Activated T-helper 1 cell treated with anti-CD3 and anti-CD28 coated beads, Interleukin-12 subunit alpha, Interleukin-12 subunit beta, Interleukin-2, Interleukin-4 antibody, amounts not matched to agents 30 ng/mL and 10 ng/mL and 1 ng/mL, durations not matched to agents 14 hours and 24 hours and 36 hours (primary cell): ENCODE measurements around the gene CDK6. TPM values are rescaled to one million over a fixed set of nuclear protein-coding genes. Genes with fewer than 3 reads are reported as not detected.

Source experiments
- DNase-seq: peaks from one replicate; pipeline ENCODE4 v3.0.0; 2021; ENCODE audit warnings: low spot score
- H3K27ac Mint-ChIP-seq: one replicate; pipeline ENCODE4 v1.8.0; 2021; ENCODE audit warnings: mild to moderate bottlenecking, mixed read lengths
- H3K27me3 Mint-ChIP-seq: one replicate; pipeline ENCODE4 v1.8.0; 2022; ENCODE audit warnings: mild to moderate bottlenecking, moderate library complexity, mixed read lengths; ENCODE audit not compliant: insufficient read depth
- H3K36me3 Mint-ChIP-seq: one replicate; pipeline ENCODE4 v1.8.0; 2021; ENCODE audit warnings: low read depth, mixed read lengths
- H3K4me1 Mint-ChIP-seq: one replicate; pipeline ENCODE4 v1.8.0; 2021; ENCODE audit warnings: low read depth, mixed read lengths
- H3K4me3 Mint-ChIP-seq: one replicate; pipeline ENCODE4 v1.8.0; 2021; ENCODE audit warnings: mild to moderate bottlenecking, moderate library complexity, mixed read lengths
- H3K9me3 Mint-ChIP-seq: one replicate; pipeline ENCODE4 v1.8.0; 2021; ENCODE audit warnings: mixed read lengths
- intact Hi-C: fragments of 100-400 bp; cut with micrococcal nuclease; formaldehyde crosslinking; loops from one replicate; pipeline ENCODE4 v1.15.1; 2024
- total RNA-seq: library from RNA; stranded (reverse); gene quantifications from 2 replicates; pipeline ENCODE4 v1.2.3, GENCODE V29; 2022

CDK6 gene
- total RNA-seq, 1 donor from 2014 or later, result 332 TPM

GRCh38 chr7:92696584-92696983, 139.8 kb downstream of the CDK6 start:
- no peak for DNase-seq
- Mint-ChIP-seq H3K36me3 (peaks cover 37% of the 10 kb centered on the region), H3K4me1 (peaks cover 58% of the 10 kb centered on the region), H3K9me3 (peaks cover 5% of the 10 kb centered on the region), H3K4me3 (no peak overlapping the region), H3K27me3 (no peaks in the 10 kb centered on the region), H3K27ac (no peak overlapping the region)
- intact Hi-C loops, result no loop called here

GRCh38 chr7:92695308-92696261, 140.8 kb downstream of the CDK6 start:
- H3K27me3 Mint-ChIP-seq, result no peaks in the 10 kb centered on the region
- peak overlapping the region; percentile 67 for H3K4me3 Mint-ChIP-seq
- H3K9me3 Mint-ChIP-seq, result peaks cover 5% of the 10 kb centered on the region
- peak overlapping the region; percentile 50 for H3K27ac Mint-ChIP-seq
- peaks cover 67% of the 10 kb centered on the region for H3K4me1 Mint-ChIP-seq
- peaks cover 35% of the 10 kb centered on the region for H3K36me3 Mint-ChIP-seq
- intact Hi-C loops, result no loop called here
- no peak for DNase-seq

GRCh38 chr7:92694211-92694610, 142.2 kb downstream of the CDK6 start:
- no peak overlapping the region for H3K27ac Mint-ChIP-seq
- peaks cover 42% of the 10 kb centered on the region for H3K36me3 Mint-ChIP-seq
- H3K27me3 Mint-ChIP-seq, result no peaks in the 10 kb centered on the region
- H3K4me1 Mint-ChIP-seq, result peaks cover 67% of the 10 kb centered on the region
- H3K9me3 Mint-ChIP-seq, result peaks cover 16% of the 10 kb centered on the region
- intact Hi-C loops, result no loop called here
- DNase-seq, result no peak
- no peak overlapping the region for H3K4me3 Mint-ChIP-seq

GRCh38 chr7:92693519-92693918, 142.9 kb downstream of the CDK6 start:
- intact Hi-C loops, result no loop called here
- Mint-ChIP-seq H3K36me3 (peaks cover 49% of the 10 kb centered on the region), H3K9me3 (peaks cover 16% of the 10 kb centered on the region), H3K4me3 (no peak overlapping the region), H3K27me3 (no peaks in the 10 kb centered on the region), H3K27ac (peak overlapping the region; percentile 58), H3K4me1 (peaks cover 70% of the 10 kb centered on the region)
- DNase-seq, result no peak

GRCh38 chr7:92691578-92691977, 144.8 kb downstream of the CDK6 start:
- Mint-ChIP-seq H3K27ac (peak overlapping the region; percentile 81), H3K36me3 (peaks cover 64% of the 10 kb centered on the region), H3K27me3 (no peaks in the 10 kb centered on the region), H3K4me3 (no peak overlapping the region), H3K4me1 (peaks cover 85% of the 10 kb centered on the region), H3K9me3 (peaks cover 27% of the 10 kb centered on the region)
- DNase-seq, result no peak
- intact Hi-C loops, result no loop called here

GRCh38 chr7:92685136-92686042, 151.0 kb downstream of the CDK6 start:
- Mint-ChIP-seq H3K4me3 (peak overlapping the region; percentile 57), H3K4me1 (peaks cover 95% of the 10 kb centered on the region), H3K27ac (peak overlapping the region; percentile 95), H3K27me3 (no peaks in the 10 kb centered on the region), H3K36me3 (peaks cover 70% of the 10 kb centered on the region), H3K9me3 (peaks cover 21% of the 10 kb centered on the region)
- DNase-seq, result peak; percentile 74
- intact Hi-C loops, result loop anchor here (1.0 to 5.0 kb wide), 10 partner anchors 23 to 372 kb away; no protein-coding TSS in a partner anchor

- no peak for DNase-seq
- peaks cover 12% of the 10 kb centered on the region for H3K9me3 Mint-ChIP-seq
- H3K27ac Mint-ChIP-seq, result peak overlapping the region; percentile 95
- H3K4me1 Mint-ChIP-seq, result peaks cover 86% of the 10 kb centered on the region
- H3K27me3 Mint-ChIP-seq, result no peaks in the 10 kb centered on the region
- H3K4me3 Mint-ChIP-seq, result peak overlapping the region; percentile 57
- H3K36me3 Mint-ChIP-seq, result peaks cover 59% of the 10 kb centered on the region
- intact Hi-C loops, result loop anchor here (2.0 to 5.0 kb wide), 3 partner anchors 41 to 157 kb away; partner anchors contain the start of genes PEX1 and RBM48
Measured at GRCh38 chr7:92684274-92684673, 152.1 kb downstream of the CDK6 start.

- H3K36me3 Mint-ChIP-seq, result peaks cover 60% of the 10 kb centered on the region
- peak overlapping the region; percentile 95 for H3K27ac Mint-ChIP-seq
- no peaks in the 10 kb centered on the region for H3K27me3 Mint-ChIP-seq
- intact Hi-C loops, result loop anchor here (1.0 to 5.0 kb wide), 7 partner anchors 12 to 434 kb away; partner anchors contain the start of genes PEX1, RBM48 and SAMD9
- peaks cover 90% of the 10 kb centered on the region for H3K4me1 Mint-ChIP-seq
- peak overlapping the region; percentile 57 for H3K4me3 Mint-ChIP-seq
- no peak for DNase-seq
- H3K9me3 Mint-ChIP-seq, result peaks cover 9% of the 10 kb centered on the region
Measured at GRCh38 chr7:92682903-92683539, 153.4 kb downstream of the CDK6 start.

GRCh38 chr7:92682330-92682729, 154.0 kb downstream of the CDK6 start:
- peaks cover 2% of the 10 kb centered on the region for H3K9me3 Mint-ChIP-seq
- H3K27ac Mint-ChIP-seq, result peak overlapping the region; percentile 86
- intact Hi-C loops, result loop anchor here (2.0 to 5.0 kb wide), 2 partner anchors 155 to 434 kb away; partner anchors contain the start of genes PEX1, RBM48 and SAMD9
- H3K36me3 Mint-ChIP-seq, result peaks cover 54% of the 10 kb centered on the region
- peak overlapping the region; percentile 12 for H3K4me3 Mint-ChIP-seq
- H3K4me1 Mint-ChIP-seq, result peaks cover 85% of the 10 kb centered on the region
- no peak for DNase-seq
- no peaks in the 10 kb centered on the region for H3K27me3 Mint-ChIP-seq

DNA sequence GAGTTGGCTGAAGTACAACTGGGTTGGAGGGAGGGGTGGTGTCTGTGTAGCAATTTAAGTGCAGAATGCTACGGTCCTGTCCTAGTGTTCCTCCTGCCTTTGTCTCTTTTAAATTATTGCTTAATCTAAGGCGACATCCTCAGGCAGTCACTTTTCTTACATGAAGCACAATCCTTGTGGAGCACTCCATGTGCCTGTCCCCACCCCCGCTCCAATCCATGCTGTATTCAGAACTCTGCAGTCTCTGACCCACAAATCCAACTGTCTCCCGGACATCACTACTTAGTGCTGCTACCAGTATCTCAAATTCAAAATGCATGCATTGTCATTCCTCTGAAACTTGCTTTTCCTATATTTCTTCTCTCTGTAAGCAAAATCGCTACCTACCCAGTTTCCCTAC, 154.7 kb downstream of the CDK6 start:
- Mint-ChIP-seq H3K9me3 (no peaks in the 10 kb centered on the region), H3K36me3 (peaks cover 48% of the 10 kb centered on the region), H3K4me1 (peaks cover 78% of the 10 kb centered on the region), H3K27ac (peak overlapping the region; percentile 86), H3K27me3 (no peaks in the 10 kb centered on the region), H3K4me3 (no peak overlapping the region)
- intact Hi-C loops, result loop anchor here (2.0 to 5.0 kb wide), 2 partner anchors 154 to 435 kb away; partner anchors contain the start of genes PEX1, RBM48 and SAMD9
- DNase-seq, result no peak

- DNase-seq, result no peak
- H3K4me1 Mint-ChIP-seq, result peaks cover 66% of the 10 kb centered on the region
- no peaks in the 10 kb centered on the region for H3K27me3 Mint-ChIP-seq
- peak overlapping the region; percentile 86 for H3K27ac Mint-ChIP-seq
- H3K4me3 Mint-ChIP-seq, result peak overlapping the region; percentile 34
- no peaks in the 10 kb centered on the region for H3K9me3 Mint-ChIP-seq
- intact Hi-C loops, result loop anchor here (5.0 kb wide), 1 partner anchor 153 kb away; the partner anchor contains the start of genes PEX1 and RBM48
- peaks cover 46% of the 10 kb centered on the region for H3K36me3 Mint-ChIP-seq
Measured at GRCh38 chr7:92680442-92680841, 155.9 kb downstream of the CDK6 start.
